Loucy (cell line): ENCODE data around the gene SLC15A5.

Experiments
- H2AFZ ChIP-seq: fragments of 200-600 bp; sonication (generic); 2 replicates; pipeline ENCODE4 v1.6.0; 2016; ENCODE audit warnings: antibody characterized with exemption, mild to moderate bottlenecking, low read length, moderate library complexity
- H3F3A ChIP-seq: fragments of 200-600 bp; 2 replicates; pipeline ENCODE4 v1.6.0; 2016; ENCODE audit warnings: antibody characterized with exemption, low read depth, mild to moderate bottlenecking
- H3K27me3 ChIP-seq: fragments of 200-600 bp; sonication (generic); 2 replicates; pipeline ENCODE4 v1.6.1; 2014; ENCODE audit warnings: low read length, mild to moderate bottlenecking; ENCODE audit not compliant: insufficient read depth, poor library complexity, severe bottlenecking
- H3K36me3 ChIP-seq: fragments of 200-600 bp; sonication (generic); 2 replicates; pipeline ENCODE4 v1.6.1; 2016; ENCODE audit warnings: low read length; ENCODE audit not compliant: insufficient read depth
- H3K4me1 ChIP-seq: fragments of 200-600 bp; sonication (generic); 2 replicates; pipeline ENCODE4 v1.5.1; 2014; ENCODE audit warnings: low read length, mild to moderate bottlenecking; ENCODE audit not compliant: insufficient read depth, poor library complexity, severe bottlenecking
- H3K4me2 ChIP-seq: fragments of 200-600 bp; sonication (generic); 2 replicates; pipeline ENCODE4 v1.6.0; 2014; ENCODE audit warnings: antibody characterized with exemption, low read length, low read depth, mild to moderate bottlenecking; ENCODE audit not compliant: poor library complexity, severe bottlenecking
- H3K4me3 ChIP-seq: fragments of 200-600 bp; sonication (generic); 2 replicates; pipeline ENCODE4 v1.5.1; 2014; ENCODE audit warnings: low read length, mild to moderate bottlenecking, mixed read lengths; ENCODE audit not compliant: poor library complexity, severe bottlenecking
- H3K79me2 ChIP-seq: fragments of 200-600 bp; sonication (generic); 2 replicates; pipeline ENCODE4 v1.6.1; 2014; ENCODE audit warnings: low read length; ENCODE audit not compliant: insufficient read depth
- H3K9ac ChIP-seq: fragments of 200-600 bp; sonication (generic); 2 replicates; pipeline ENCODE4 v1.6.0; 2014; ENCODE audit warnings: mild to moderate bottlenecking, low read depth, low read length, moderate library complexity; ENCODE audit not compliant: poor library complexity, severe bottlenecking
- H3K9me2 ChIP-seq: fragments of 200-600 bp; sonication (generic); replicated peaks from 2 replicates; pipeline ENCODE4 v1.6.1; 2016; ENCODE audit warnings: low read depth, low read length, mixed read lengths
- H3K9me3 ChIP-seq: fragments of 200-600 bp; sonication (generic); 2 replicates; pipeline ENCODE4 v1.6.1; 2014; ENCODE audit warnings: mild to moderate bottlenecking, antibody characterized with exemption, low read length, low read depth; ENCODE audit not compliant: insufficient read depth
- H4K20me1 ChIP-seq: fragments of 200-600 bp; sonication (generic); 2 replicates; pipeline ENCODE4 v1.6.0; 2014; ENCODE audit warnings: antibody characterized with exemption, low read length, mild to moderate bottlenecking; ENCODE audit not compliant: insufficient read depth, poor library complexity, severe bottlenecking
- CTCF ChIP-seq: fragments of 200-600 bp; sonication (generic); conservative IDR thresholded peaks from 2 replicates; pipeline ENCODE4 v1.5.1; 2014; ENCODE audit warnings: mild to moderate bottlenecking, antibody characterized with exemption, low read length
- EZH2phosphoT487 ChIP-seq: fragments of 200-600 bp; IDR thresholded peaks from 2 replicates; pipeline ENCODE4 v1.6.1; 2018; ENCODE audit warnings: antibody characterized with exemption, mild to moderate bottlenecking, moderate library complexity, borderline replicate concordance

Gene SLC15A5

GRCh38 chr12:16166563-16167470 is 110.7 kb downstream of the SLC15A5 start:
- H3K27me3 ChIP-seq, result no peaks in the 10 kb centered on the region
- no peak overlapping the region for H3K9ac ChIP-seq
- no peaks in the 10 kb centered on the region for H3K79me2 ChIP-seq
- H3K4me1 ChIP-seq, result no peaks in the 10 kb centered on the region
- no peaks in the 10 kb centered on the region for H3K36me3 ChIP-seq
- H3K9me3 ChIP-seq, result no peaks in the 10 kb centered on the region
- no peak overlapping the region for H3K4me2 ChIP-seq
- no peak overlapping the region for H3K4me3 ChIP-seq
- H3K9me2 ChIP-seq, result no peaks in the 10 kb centered on the region
- TF ChIP-seq EZH2phosphoT487 (no peak), CTCF (no peak)
- H4K20me1 ChIP-seq, result no peaks in the 10 kb centered on the region
- H2AFZ ChIP-seq, result no peak overlapping the region
- H3F3A ChIP-seq, result no peaks in the 10 kb centered on the region

- Histone ChIP-seq H3F3A (no peaks in the 10 kb centered on the region), H2AFZ (0 out of 2 replicates have a peak overlapping the region, but pooled peaks have one; percentile 12), H3K79me2 (no peaks in the 10 kb centered on the region), H3K4me2 (no peak overlapping the region), H3K36me3 (no peaks in the 10 kb centered on the region), H3K4me1 (no peaks in the 10 kb centered on the region), H3K9me2 (no peaks in the 10 kb centered on the region), H3K9ac (no peak overlapping the region), H3K4me3 (no peak overlapping the region), H3K9me3 (no peaks in the 10 kb centered on the region), H3K27me3 (no peaks in the 10 kb centered on the region), H4K20me1 (no peaks in the 10 kb centered on the region)
- TF ChIP-seq CTCF (peak; percentile 66), EZH2phosphoT487 (no peak)
Measured at GRCh38 chr12:16165506-16165905, 112.0 kb downstream of the SLC15A5 start.

- H3K27me3 ChIP-seq, result no peaks in the 10 kb centered on the region
- no peak overlapping the region for H2AFZ ChIP-seq
- no peak overlapping the region for H3K9ac ChIP-seq
- no peaks in the 10 kb centered on the region for H3F3A ChIP-seq
- no peaks in the 10 kb centered on the region for H3K9me3 ChIP-seq
- no peaks in the 10 kb centered on the region for H3K9me2 ChIP-seq
- TF ChIP-seq EZH2phosphoT487 (no peak), CTCF (no peak)
- H3K4me1 ChIP-seq, result no peaks in the 10 kb centered on the region
- H3K36me3 ChIP-seq, result no peaks in the 10 kb centered on the region
- no peaks in the 10 kb centered on the region for H3K79me2 ChIP-seq
- H3K4me3 ChIP-seq, result no peak overlapping the region
- no peaks in the 10 kb centered on the region for H4K20me1 ChIP-seq
- no peak overlapping the region for H3K4me2 ChIP-seq
Measured at GRCh38 chr12:16163901-16164300, 113.6 kb downstream of the SLC15A5 start.
